Gastrocnemius medialis (tissue), 4 donors: ENCODE results near the gene MTX3. TPM values are rescaled to one million over a fixed set of nuclear protein-coding genes. Genes with fewer than 3 reads are reported as not detected.
A peak's percentile ranks its signal among the peaks of the same experiment; 100 is the strongest.

Experiments
- ATAC-seq, 2 donors: fragments of 150-250 bp; one replicate each; pipeline ENCODE4 v1.9.1; 2016
- DNase-seq, 2 donors: peaks; one replicate each; pipeline ENCODE4 v3.0.0-alpha.2; 2019
- H3K27ac ChIP-seq, 4 donors: fragments of 200-600 bp; sonication (generic); 1 replicate in 1 of 4; 2 replicates in 3 of 4; pipeline ENCODE4 v1.5.1; 2016 to 2018; ENCODE audit warnings: mild to moderate bottlenecking in 2 of 4, moderate library complexity in 1 of 4
- H3K27me3 ChIP-seq, 3 donors: fragments of 200-600 bp; sonication (generic) in 2 of 3; 1 replicate in 1 of 3; 2 replicates in 2 of 3; pipeline versions ENCODE4 v1.5.1 to v1.6.0; 2016 to 2019; ENCODE audit warnings: mild to moderate bottlenecking in 1 of 3, moderate library complexity in 1 of 3
- H3K36me3 ChIP-seq, 2 donors: fragments of 200-600 bp; sonication (generic) in 1 of 2; one replicate each; pipeline ENCODE4 v1.5.1; 2017 to 2018
- H3K4me1 ChIP-seq, 2 donors: fragments of 200-600 bp; sonication (generic) in 1 of 2; one replicate each; pipeline ENCODE4 v1.5.1; 2016 to 2017; ENCODE audit warnings: mild to moderate bottlenecking in 2 of 2
- H3K4me3 ChIP-seq, 4 donors: fragments of 200-600 bp; sonication (generic) in 3 of 4; 1 replicate in 1 of 4; 2 replicates in 3 of 4; pipeline ENCODE4 v1.5.1; 2016 to 2019; ENCODE audit warnings: mild to moderate bottlenecking in 2 of 4
- H3K9me3 ChIP-seq, 3 donors: fragments of 200-600 bp; sonication (generic) in 2 of 3; 1 replicate in 1 of 3; 2 replicates in 2 of 3; pipeline ENCODE4 v1.5.1; 2016 to 2019
- CTCF ChIP-seq, 5 experiments: fragments of 450-650 bp in 3 of 5; fragments of 200-600 bp in 2 of 5; sonication (generic) in 2 of 5; IDR thresholded peaks in 4 of 5; conservative IDR thresholded peaks in 1 of 5; 1 replicate in 4 of 5; 2 replicates in 1 of 5; pipeline ENCODE4 v1.5.1; 2016 to 2019; ENCODE audit warnings: antibody characterized with exemption in 5 of 5, mild to moderate bottlenecking in 3 of 5, moderate library complexity in 3 of 5
- POLR2A ChIP-seq, 2 donors: fragments of 450-650 bp; IDR thresholded peaks; one replicate each; pipeline ENCODE4 v1.6.1; 2017; ENCODE audit warnings: antibody characterized with exemption in 2 of 2, mild to moderate bottlenecking in 2 of 2, moderate library complexity in 2 of 2
- in situ Hi-C, 4 donors: fragments of 200-750 bp; cut with MboI; loops; one replicate each; pipeline versions ENCODE4 v1.15.0 to v1.8.0; 2017; ENCODE audit warnings: low sequenced_read_pairs in 4 of 4
- intact Hi-C: fragments of 100-400 bp; cut with DNase I; formaldehyde crosslinking; loops from one replicate; pipeline ENCODE4 v1.15.1; 2023; ENCODE audit warnings: low total_unique reads
- total RNA-seq, 4 donors: library from RNA; depleted of rRNA; stranded (reverse); fragments of >200 nt; gene quantifications; one replicate each; pipeline versions ENCODE4 v1.1.0 to v1.2.3, GENCODE V29; 2016

Gene MTX3
- total RNA-seq, 4 donors from 2014 or later, result 8.2 to 29.3 (median 10.8) TPM

GRCh38 chr5:79934681-79935080, 56.4 kb downstream of the MTX3 start:
- intact Hi-C loops, result no loop called here
- H3K4me1 ChIP-seq, result no peaks in the 10 kb centered on the region
- in situ Hi-C loops, result no loop called here
- H3K27me3 ChIP-seq, result no peaks in the 10 kb centered on the region
- ATAC-seq (no peak), DNase-seq (no peak)
- no peaks in the 10 kb centered on the region for H3K9me3 ChIP-seq
- H3K27ac ChIP-seq, result no peak overlapping the region
- no peak overlapping the region for H3K4me3 ChIP-seq
- H3K36me3 ChIP-seq, result no peaks in the 10 kb centered on the region
- TF ChIP-seq POLR2A (IDR thresholded peaks at IDR 0.05) (no peak), CTCF (IDR thresholded peaks at IDR 0.05 in 4 of 5, conservative IDR thresholded peaks at IDR 0.05 in 1 of 5) (no peak)

- intact Hi-C loops (no loop called here), in situ Hi-C loops (no loop called here)
- no peak for ATAC-seq
- peak in 1 of 2 donors; percentile 19 for DNase-seq
- no peaks in the 10 kb centered on the region for H3K36me3 ChIP-seq
- no peak overlapping the region for H3K4me3 ChIP-seq
- TF ChIP-seq POLR2A (IDR thresholded peaks at IDR 0.05), result no peak
- TF ChIP-seq CTCF (IDR thresholded peaks at IDR 0.05 in 4 of 5, conservative IDR thresholded peaks at IDR 0.05 in 1 of 5), result no peak
- H3K9me3 ChIP-seq, result no peaks in the 10 kb centered on the region
- no peaks in the 10 kb centered on the region for H3K27me3 ChIP-seq
- peaks cover 0 to 11% of the 10 kb centered on the region in 2 donors for H3K4me1 ChIP-seq
- no peak overlapping the region for H3K27ac ChIP-seq
Observed at GRCh38 chr5:79932510-79933504, 58.3 kb downstream of the MTX3 start.

DNA sequence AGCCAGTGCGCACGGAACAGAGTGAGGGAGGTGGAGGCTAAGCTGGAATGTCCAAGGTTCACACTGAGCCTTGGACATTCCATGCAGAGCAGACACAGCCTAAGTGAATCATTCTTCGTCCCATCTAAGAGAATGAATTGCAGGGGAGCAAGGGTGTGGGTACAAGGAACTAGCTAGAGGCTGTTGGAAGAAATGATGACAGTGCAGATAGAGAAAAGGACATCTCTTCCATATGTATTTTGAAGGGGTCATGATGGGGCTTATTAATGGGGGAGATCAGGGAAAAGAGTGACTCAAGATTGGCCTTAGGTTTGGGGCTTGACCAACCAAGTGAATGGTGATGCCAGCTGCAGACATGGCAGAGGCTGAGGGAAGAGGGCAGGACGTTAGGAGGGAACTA, 59.2 kb downstream of the MTX3 start:
- ATAC-seq, result no peak
- intact Hi-C loops, result no loop called here
- H3K9me3 ChIP-seq, result no peaks in the 10 kb centered on the region
- H3K27ac ChIP-seq, result no peak overlapping the region
- no peak for TF ChIP-seq CTCF (IDR thresholded peaks at IDR 0.05 in 4 of 5, conservative IDR thresholded peaks at IDR 0.05 in 1 of 5)
- H3K4me1 ChIP-seq, result peaks cover 0 to 11% of the 10 kb centered on the region in 2 donors
- DNase-seq, result no peak
- in situ Hi-C loops, result no loop called here
- H3K36me3 ChIP-seq, result no peaks in the 10 kb centered on the region
- no peaks in the 10 kb centered on the region for H3K27me3 ChIP-seq
- no peak overlapping the region for H3K4me3 ChIP-seq

DNA sequence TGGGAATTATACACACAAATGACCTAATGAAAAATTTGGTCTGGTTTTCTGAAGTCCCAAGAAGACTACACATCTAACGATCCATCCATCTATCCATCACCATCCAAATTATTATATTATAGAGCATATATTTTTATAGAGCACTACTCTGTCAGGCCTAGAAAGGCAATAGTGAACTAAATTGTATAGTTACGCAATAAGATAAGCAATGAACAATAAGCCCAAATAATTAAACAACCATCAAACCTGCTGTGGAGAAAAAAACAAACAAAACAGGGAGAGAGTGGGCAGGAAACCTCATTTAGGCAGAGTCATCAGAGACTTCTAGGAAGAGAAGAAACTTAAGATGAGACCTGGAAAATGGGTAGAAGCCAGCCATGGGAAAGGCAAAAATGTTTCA, 59.7 kb downstream of the MTX3 start:
- Histone ChIP-seq H3K36me3 (no peaks in the 10 kb centered on the region), H3K27ac (no peak overlapping the region), H3K27me3 (no peaks in the 10 kb centered on the region), H3K9me3 (no peaks in the 10 kb centered on the region), H3K4me1 (peaks cover 0 to 11% of the 10 kb centered on the region in 2 donors), H3K4me3 (no peak overlapping the region)
- no peak for ATAC-seq
- in situ Hi-C loops, result no loop called here
- TF ChIP-seq POLR2A (IDR thresholded peaks at IDR 0.05), result no peak
- TF ChIP-seq CTCF (IDR thresholded peaks at IDR 0.05 in 4 of 5, conservative IDR thresholded peaks at IDR 0.05 in 1 of 5), result no peak
- intact Hi-C loops, result no loop called here
- DNase-seq, result no peak
